HG02759 (cell line): ENCODE results near the gene DBF4B.

Experiments
- ATAC-seq: cut with Tn5 transposase; IDR thresholded peaks from one replicate; pipeline ENCODE4 v1.9.1; 2021; ENCODE audit warnings: mild to moderate bottlenecking, moderate library complexity; ENCODE audit not compliant: unreplicated experiment

The DBF4B gene

GRCh38 chr17:44776628-44777393, 68.3 kb downstream of the DBF4B start:
- ATAC-seq, result no peak

GRCh38 chr17:44777394-44778348, 69.2 kb downstream of the DBF4B start:
- ATAC-seq, result no peak

GRCh38 chr17:44778656-44779210, 70.3 kb downstream of the DBF4B start:
- ATAC-seq, result no peak

GRCh38 chr17:44779211-44780025, 71.0 kb downstream of the DBF4B start:
- no peak for ATAC-seq

GRCh38 chr17:44780161-44780560, 71.7 kb downstream of the DBF4B start:
- no peak for ATAC-seq

GRCh38 chr17:44780845-44781480, 72.5 kb downstream of the DBF4B start:
- no peak for ATAC-seq

GRCh38 chr17:44781551-44782325, 73.3 kb downstream of the DBF4B start:
- ATAC-seq, result no peak

- ATAC-seq, result no peak
Measured at GRCh38 chr17:44782326-44782850, 73.9 kb downstream of the DBF4B start.

- ATAC-seq, result no peak
Measured at GRCh38 chr17:44785921-44786320, 77.5 kb downstream of the DBF4B start.

- no peak for ATAC-seq
Measured at GRCh38 chr17:44786551-44787081, 78.2 kb downstream of the DBF4B start.

GRCh38 chr17:44787271-44787940, 78.9 kb downstream of the DBF4B start:
- ATAC-seq, result no peak

GRCh38 chr17:44788139-44788538, 79.7 kb downstream of the DBF4B start:
- ATAC-seq, result no peak

- no peak for ATAC-seq
Measured at GRCh38 chr17:44792276-44792675, 83.8 kb downstream of the DBF4B start.

- ATAC-seq, result no peak
Measured at GRCh38 chr17:44793885-44794842, 85.7 kb downstream of the DBF4B start.

- no peak for ATAC-seq
Measured at GRCh38 chr17:44794851-44795413, 86.5 kb downstream of the DBF4B start.

- ATAC-seq, result no peak
Measured at GRCh38 chr17:44795421-44795820, 87.0 kb downstream of the DBF4B start.

- no peak for ATAC-seq
Measured at GRCh38 chr17:44795928-44796327, 87.5 kb downstream of the DBF4B start.
